GM12878 (cell line): ENCODE measurements around the gene C5orf15. TPM values are rescaled to one million over a fixed set of nuclear protein-coding genes. Genes with fewer than 3 reads are reported as not detected.

Source experiments
- ATAC-seq: fragments of 200-7000 bp; cut with Tn5 transposase; 3 replicates; pipeline ENCODE4 v1.9.1; 2020; ENCODE audit warnings: mild to moderate bottlenecking, moderate library complexity
- BruUV-seq: library from RNA; stranded (reverse); fragments of 400-500 nt; replicated peaks from 2 replicates; lab custom pipeline; 2021; lab: Mats Ljungman, UMichigan
- CTCF ChIA-PET: fragments of 300-600 bp; sonication (Branson Sonifier 250); formaldehyde crosslinking; extraction: SDS; loops from one replicate; lab custom pipeline; 2021; ENCODE audit warnings: inconsistent platforms; lab: Yijun Ruan, JAX
- POLR2A ChIA-PET: fragments of 350-600 bp; formaldehyde crosslinking; extraction: SDS; loops from one replicate; lab custom pipeline; 2021; ENCODE audit warnings: inconsistent platforms; lab: Charles Lee
- RAD21 ChIA-PET: fragments of 300-600 bp; sonication (Branson Sonifier 250); formaldehyde crosslinking; loops from one replicate; lab custom pipeline; 2023; ENCODE audit warnings: antibody characterized with exemption; ENCODE audit not compliant: unreplicated experiment; lab: Charles Lee
- SMC1A ChIA-PET: fragments of 300-600 bp; sonication (Branson Sonifier 250); formaldehyde crosslinking; loops from one replicate; lab custom pipeline; 2023; ENCODE audit not compliant: unreplicated experiment, uncharacterized antibody; lab: Charles Lee
- DNase-seq: peaks from one replicate; pipeline ENCODE4 v3.0.0-alpha.2; 2011; ENCODE audit warnings: low read depth, low spot score
- FAIRE-seq: peaks from 3 replicates; lab custom pipeline; 2011; peaks lifted over from hg19 to GRCh38; lab: Jason Lieb, UNC
- H2AFZ ChIP-seq: 2 replicates; pipeline ENCODE4 v1.6.0; 2011; ENCODE audit warnings: low read depth, low read length, control low read depth; ENCODE audit not compliant: control insufficient read depth
- H3K27ac ChIP-seq: 2 replicates; pipeline ENCODE4 v1.5.1; 2011; ENCODE audit warnings: control low read depth; ENCODE audit not compliant: control insufficient read depth, insufficient read depth
- H3K27me3 ChIP-seq, 2 experiments: replicated peaks in 1 of 2; 2 replicates each; pipeline versions ENCODE4 v1.6.0 to v1.6.1; 2011; ENCODE audit warnings: low read length in 1 of 2; ENCODE audit not compliant: control insufficient read depth in 2 of 2, insufficient read depth in 2 of 2
- H3K36me3 ChIP-seq, 2 experiments: 2 replicates each; pipeline ENCODE4 v1.5.1; 2011; ENCODE audit warnings: low read length in 1 of 2; ENCODE audit not compliant: control insufficient read depth in 2 of 2, insufficient read depth in 2 of 2
- H3K4me1 ChIP-seq: 2 replicates; pipeline ENCODE4 v1.6.1; 2011; ENCODE audit warnings: mild to moderate bottlenecking, low read length, moderate library complexity, mixed read lengths; ENCODE audit not compliant: control insufficient read depth, insufficient read depth
- H3K4me2 ChIP-seq: 2 replicates; pipeline ENCODE4 v1.6.0; 2011; ENCODE audit warnings: control low read depth; ENCODE audit not compliant: control insufficient read depth, insufficient read depth
- H3K4me3 ChIP-seq: fragments of 200-600 bp; sonication (generic); 2 replicates; pipeline ENCODE4 v1.5.1; 2016
- H3K79me2 ChIP-seq: 2 replicates; pipeline ENCODE4 v1.6.0; 2011; ENCODE audit warnings: low read length; ENCODE audit not compliant: control insufficient read depth, insufficient read depth
- H3K9ac ChIP-seq: 2 replicates; pipeline ENCODE4 v1.8.0; 2011; ENCODE audit warnings: low read length, control low read depth, mixed read lengths; ENCODE audit not compliant: control insufficient read depth, insufficient read depth
- H3K9me3 ChIP-seq: replicated peaks from 3 replicates; pipeline ENCODE4 v1.5.1; 2011; ENCODE audit warnings: mild to moderate bottlenecking, low read length; ENCODE audit not compliant: control insufficient read depth, insufficient read depth
- H4K20me1 ChIP-seq: 2 replicates; pipeline ENCODE4 v1.6.0; 2011; ENCODE audit not compliant: control insufficient read depth, insufficient read depth
- CBFB ChIP-seq: IDR thresholded peaks from 2 replicates; pipeline ENCODE4 v1.6.1; 2016; ENCODE audit warnings: antibody characterized with exemption, low read depth
- CHD4 ChIP-seq: fragments of 200-600 bp; sonication (generic); IDR thresholded peaks from 2 replicates; pipeline ENCODE4 v1.6.1; 2016; ENCODE audit warnings: mild to moderate bottlenecking
- GABPA ChIP-seq: IDR thresholded peaks from 2 replicates; pipeline ENCODE4 v1.6.1; 2014; ENCODE audit warnings: antibody characterized with exemption, low read depth, mild to moderate bottlenecking, inconsistent platforms
- HCFC1 ChIP-seq: fragments of 150-350 bp; IDR thresholded peaks from 2 replicates; pipeline ENCODE4 v1.6.1; 2014; ENCODE audit warnings: low read length
- IKZF1 ChIP-seq: fragments of 450-650 bp; conservative IDR thresholded peaks from 2 replicates; pipeline ENCODE4 v1.6.1; 2017; ENCODE audit warnings: antibody characterized with exemption, mild to moderate bottlenecking
- NR2C1 ChIP-seq: fragments of 450-650 bp; IDR thresholded peaks from 2 replicates; pipeline ENCODE4 v1.6.1; 2017; ENCODE audit warnings: antibody characterized with exemption, mild to moderate bottlenecking, moderate library complexity
- RUNX3 ChIP-seq: IDR thresholded peaks from 2 replicates; pipeline ENCODE4 v1.6.1; 2012; ENCODE audit warnings: low read length, inconsistent platforms
- SPI1 ChIP-seq: IDR thresholded peaks from 2 replicates; pipeline ENCODE4 v1.6.1; 2011; ENCODE audit warnings: low read depth, mild to moderate bottlenecking, low read length, moderate library complexity, borderline replicate concordance; ENCODE audit not compliant: insufficient read depth
- SRF ChIP-seq, 2 experiments: IDR thresholded peaks; 2 replicates each; pipeline ENCODE4 v1.6.1; 2011; ENCODE audit warnings: low read depth in 2 of 2, low read length in 2 of 2, mild to moderate bottlenecking in 1 of 2, moderate library complexity in 1 of 2
- STAT1 ChIP-seq: fragments of 450-650 bp; conservative IDR thresholded peaks from 2 replicates; pipeline ENCODE4 v1.6.1; 2014; ENCODE audit warnings: antibody characterized with exemption, mild to moderate bottlenecking
- WGBS: methylation state at CpG from one replicate; pipeline ENCODE4 v1.1.6; 2016; ENCODE audit warnings: low lambda C conversion rate; ENCODE audit not compliant: insufficient replicate concordance, insufficient coverage; ENCODE audit errors: missing lambda C conversion rate; 5-methylcytosine and 5-hydroxymethylcytosine counted together
- in situ Hi-C: fragments of 300-500 bp; cut with MboI; formaldehyde crosslinking; loops from 9 replicates; pipeline ENCODE4 v1.14.3; 2018; ENCODE audit warnings: mixed read lengths
- intact Hi-C: fragments of 100-400 bp; cut with micrococcal nuclease; formaldehyde crosslinking; loops from one replicate; pipeline ENCODE4 v1.14.2; 2022; ENCODE audit not compliant: unreplicated experiment
- polyA plus RNA-seq, 11 experiments: library from polyadenylated mRNA; depleted of rRNA in 4 of 11; unstranded in 6 of 11; stranded (reverse) in 5 of 11; fragments of >200 nt; fragmentation: Nextera tagmentation in 4 of 11; fragmentation: Illumina TruSeq in 1 of 11; extraction: Ambion mirVana in 4 of 11; extraction: Trizol in 1 of 11; gene quantifications; 1 replicate in 1 of 11; 2 replicates in 10 of 11; pipeline versions ENCODE4 v1.2.1 to v1.2.3, GENCODE V29; 2011 to 2016; ENCODE audit warnings: inconsistent platforms in 2 of 11, missing spikeins in 2 of 11, low read depth in 1 of 11
- total RNA-seq, 4 experiments: library from RNA; depleted of rRNA in 3 of 4; stranded (reverse); fragments of >200 nt in 3 of 4; fragmentation: Illumina TruSeq in 1 of 4; extraction: Trizol in 1 of 4; gene quantifications; 2 replicates each; pipeline versions ENCODE4 v1.2.1 to v1.2.3, GENCODE V29; 2013 to 2021
- TF ChIP-seq, protein P1 (sequence below): fragments of 450-650 bp; IDR thresholded peaks from 2 replicates; pipeline ENCODE4 v1.6.1; 2017; ENCODE audit warnings: low read depth, mild to moderate bottlenecking, moderate library complexity
- TF ChIP-seq, protein P2 (sequence below): IDR thresholded peaks from 2 replicates; pipeline ENCODE4 v1.6.1; 2011; ENCODE audit warnings: low read depth, mild to moderate bottlenecking, low read length, moderate library complexity, borderline replicate concordance; ENCODE audit errors: extremely low read depth
- TF ChIP-seq, protein P3 (sequence below): fragments of 450-650 bp; IDR thresholded peaks from 2 replicates; pipeline ENCODE4 v1.6.1; 2017; ENCODE audit warnings: mild to moderate bottlenecking, moderate library complexity

Gene C5orf15
- total and polyA plus RNA-seq, 10 of the 15 experiments (the other 5 are each of a cell fraction or from before 2014, with no cell fraction given): 21.7 to 69.6 (median 46.0) TPM

DNA sequence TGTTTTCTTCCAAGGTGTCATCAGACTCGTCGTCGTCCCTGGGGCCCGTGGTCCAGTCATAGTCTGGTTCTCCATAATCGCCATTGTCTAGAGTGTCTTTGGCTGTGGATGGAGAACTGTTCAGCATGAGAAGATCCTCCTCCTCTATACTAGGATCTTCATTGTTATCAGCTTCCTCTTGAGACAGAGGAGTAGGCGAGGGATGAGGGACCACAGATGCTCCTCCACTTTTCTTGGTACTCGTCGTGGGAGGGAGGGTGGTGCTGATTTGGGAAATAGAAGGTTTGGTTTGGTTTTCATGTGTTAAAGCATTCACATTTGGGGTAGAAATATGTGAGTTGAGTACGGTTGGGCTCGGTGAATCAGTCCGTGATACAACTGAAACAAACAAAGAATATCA lies 8.8 kb downstream of the C5orf15 start:
- ATAC-seq (no peak), DNase-seq (no peak), FAIRE-seq (no peak)
- no peak overlapping the region for H2AFZ ChIP-seq
- H4K20me1 ChIP-seq: no peaks in the 10 kb centered on the region
- no peak overlapping the region for H3K9ac ChIP-seq
- peaks cover 13% of the 10 kb centered on the region for H3K4me1 ChIP-seq
- 89% methylated on average over 11 of the region's 11 CpGs for whole genome bisulfite sequencing
- H3K9me3 ChIP-seq: no peaks in the 10 kb centered on the region; the same call in 1 of the 3 replicates
- intact Hi-C loops: no loop called here
- no peaks in the 10 kb centered on the region for H3K27me3 ChIP-seq
- no peak overlapping the region for H3K4me3 ChIP-seq
- no peak overlapping the region for H3K4me2 ChIP-seq
- BruUV-seq: no TSS peak
- CTCF ChIA-PET: interaction anchor here (1.2 to 2.3 kb wide), 4 partner anchors 10 to 536 kb away, joined by 3 to 5 read pairs (median 4); no protein-coding TSS in a partner anchor
- H3K79me2 ChIP-seq: peaks cover 29% of the 10 kb centered on the region
- no peak overlapping the region for H3K27ac ChIP-seq
- peaks cover 1 to 6% of the 10 kb centered on the region in 2 experiments; a peak in 1 of 4 replicates for H3K36me3 ChIP-seq
- TF ChIP-seq SRF (IDR thresholded peaks at IDR 0.05; ENCODE audit: low read depth in 2 of 2, low read length in 2 of 2): no peak
- no peak for TF ChIP-seq GABPA
- no peak for TF ChIP-seq NR2C1
- TF ChIP-seq SPI1: no peak
- TF ChIP-seq IKZF1: no peak
- TF ChIP-seq, protein P1, sequence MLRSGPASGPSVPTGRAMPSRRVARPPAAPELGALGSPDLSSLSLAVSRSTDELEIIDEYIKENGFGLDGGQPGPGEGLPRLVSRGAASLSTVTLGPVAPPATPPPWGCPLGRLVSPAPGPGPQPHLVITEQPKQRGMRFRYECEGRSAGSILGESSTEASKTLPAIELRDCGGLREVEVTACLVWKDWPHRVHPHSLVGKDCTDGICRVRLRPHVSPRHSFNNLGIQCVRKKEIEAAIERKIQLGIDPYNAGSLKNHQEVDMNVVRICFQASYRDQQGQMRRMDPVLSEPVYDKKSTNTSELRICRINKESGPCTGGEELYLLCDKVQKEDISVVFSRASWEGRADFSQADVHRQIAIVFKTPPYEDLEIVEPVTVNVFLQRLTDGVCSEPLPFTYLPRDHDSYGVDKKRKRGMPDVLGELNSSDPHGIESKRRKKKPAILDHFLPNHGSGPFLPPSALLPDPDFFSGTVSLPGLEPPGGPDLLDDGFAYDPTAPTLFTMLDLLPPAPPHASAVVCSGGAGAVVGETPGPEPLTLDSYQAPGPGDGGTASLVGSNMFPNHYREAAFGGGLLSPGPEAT: no peak
- TF ChIP-seq STAT1: no peak
- TF ChIP-seq HCFC1: no peak
- TF ChIP-seq, protein P2, sequence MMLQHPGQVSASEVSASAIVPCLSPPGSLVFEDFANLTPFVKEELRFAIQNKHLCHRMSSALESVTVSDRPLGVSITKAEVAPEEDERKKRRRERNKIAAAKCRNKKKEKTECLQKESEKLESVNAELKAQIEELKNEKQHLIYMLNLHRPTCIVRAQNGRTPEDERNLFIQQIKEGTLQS: no peak
- TF ChIP-seq, protein P3, sequence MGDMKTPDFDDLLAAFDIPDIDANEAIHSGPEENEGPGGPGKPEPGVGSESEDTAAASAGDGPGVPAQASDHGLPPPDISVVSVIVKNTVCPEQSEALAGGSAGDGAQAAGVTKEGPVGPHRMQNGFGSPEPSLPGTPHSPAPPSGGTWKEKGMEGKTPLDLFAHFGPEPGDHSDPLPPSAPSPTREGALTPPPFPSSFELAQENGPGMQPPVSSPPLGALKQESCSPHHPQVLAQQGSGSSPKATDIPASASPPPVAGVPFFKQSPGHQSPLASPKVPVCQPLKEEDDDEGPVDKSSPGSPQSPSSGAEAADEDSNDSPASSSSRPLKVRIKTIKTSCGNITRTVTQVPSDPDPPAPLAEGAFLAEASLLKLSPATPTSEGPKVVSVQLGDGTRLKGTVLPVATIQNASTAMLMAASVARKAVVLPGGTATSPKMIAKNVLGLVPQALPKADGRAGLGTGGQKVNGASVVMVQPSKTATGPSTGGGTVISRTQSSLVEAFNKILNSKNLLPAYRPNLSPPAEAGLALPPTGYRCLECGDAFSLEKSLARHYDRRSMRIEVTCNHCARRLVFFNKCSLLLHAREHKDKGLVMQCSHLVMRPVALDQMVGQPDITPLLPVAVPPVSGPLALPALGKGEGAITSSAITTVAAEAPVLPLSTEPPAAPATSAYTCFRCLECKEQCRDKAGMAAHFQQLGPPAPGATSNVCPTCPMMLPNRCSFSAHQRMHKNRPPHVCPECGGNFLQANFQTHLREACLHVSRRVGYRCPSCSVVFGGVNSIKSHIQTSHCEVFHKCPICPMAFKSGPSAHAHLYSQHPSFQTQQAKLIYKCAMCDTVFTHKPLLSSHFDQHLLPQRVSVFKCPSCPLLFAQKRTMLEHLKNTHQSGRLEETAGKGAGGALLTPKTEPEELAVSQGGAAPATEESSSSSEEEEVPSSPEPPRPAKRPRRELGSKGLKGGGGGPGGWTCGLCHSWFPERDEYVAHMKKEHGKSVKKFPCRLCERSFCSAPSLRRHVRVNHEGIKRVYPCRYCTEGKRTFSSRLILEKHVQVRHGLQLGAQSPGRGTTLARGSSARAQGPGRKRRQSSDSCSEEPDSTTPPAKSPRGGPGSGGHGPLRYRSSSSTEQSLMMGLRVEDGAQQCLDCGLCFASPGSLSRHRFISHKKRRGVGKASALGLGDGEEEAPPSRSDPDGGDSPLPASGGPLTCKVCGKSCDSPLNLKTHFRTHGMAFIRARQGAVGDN: no peak
- TF ChIP-seq CBFB: no peak
- TF ChIP-seq CHD4: no peak
- no peak for TF ChIP-seq RUNX3
- SMC1A ChIA-PET: no interaction called here
- POLR2A ChIA-PET: interaction anchor here (1.3 to 1.6 kb wide), 2 partner anchors 11 to 30 kb away, joined by 4 to 6 read pairs; no protein-coding TSS in a partner anchor
- in situ Hi-C loops: no loop called here
- RAD21 ChIA-PET: no interaction called here
